T-cell (primary cell): ENCODE measurements around the gene ADH5. TPM values are rescaled to one million over a fixed set of nuclear protein-coding genes. Genes with fewer than 3 reads are reported as not detected.
"Not testable (repeated sequence)": the region's sequence is repeated elsewhere in the genome, so short reads cannot be mapped to it uniquely, and the experiment has no call there.

Experiments used
- ATAC-seq, 4 experiments: fragments of 200-7000 bp in 3 of 4; fragments of 150-1000 bp in 1 of 4; cut with Tn5 transposase; replicated peaks in 1 of 4; 1 replicate in 3 of 4; 2 replicates in 1 of 4; pipeline ENCODE4 v1.10.0; 2021; ENCODE audit warnings: moderate library complexity in 3 of 4, mild to moderate bottlenecking in 2 of 4, moderate number of reproducible peaks in 1 of 4
- CTCF ChIA-PET, 2 donors: fragments of 300-600 bp; sonication (Branson Sonifier 250); formaldehyde crosslinking; loops; one replicate each; lab custom pipeline; 2022; ENCODE audit warnings: antibody characterized with exemption in 2 of 2; lab: Charles Lee
- POLR2A ChIA-PET, 2 donors: fragments of 300-600 bp; sonication (Branson Sonifier 250); formaldehyde crosslinking; loops; one replicate each; lab custom pipeline; 2022; ENCODE audit warnings: antibody characterized with exemption in 2 of 2; lab: Charles Lee
- DNase-seq, 35 experiments: peaks; one replicate each; pipeline versions ENCODE4 v3.0.0 to v3.0.0-alpha.2; 2013 to 2023
- H3K27ac ChIP-seq: one replicate; pipeline ENCODE4 v1.5.1; 2013; ENCODE audit warnings: low read length
- H3K27me3 ChIP-seq, 2 experiments: replicated peaks in 1 of 2; 1 replicate in 1 of 2; 2 replicates in 1 of 2; pipeline versions ENCODE4 v1.6.1 to v1.7.0; 2013; ENCODE audit warnings: low read length in 1 of 2, mixed read lengths in 1 of 2; ENCODE audit not compliant: control insufficient read depth in 2 of 2, insufficient read depth in 2 of 2; ENCODE audit errors: extremely low read depth in 1 of 2
- H3K36me3 ChIP-seq, 2 donors: 1 replicate in 1 of 2; 2 replicates in 1 of 2; pipeline versions ENCODE4 v1.6.1 to v1.7.0; 2013; ENCODE audit warnings: low read length in 1 of 2; ENCODE audit not compliant: control insufficient read depth in 2 of 2, insufficient read depth in 1 of 2; ENCODE audit errors: extremely low read depth in 1 of 2
- H3K4me1 ChIP-seq, 2 experiments: 1 replicate in 1 of 2; 2 replicates in 1 of 2; pipeline versions ENCODE4 v1.6.1 to v1.7.0; 2013; ENCODE audit warnings: low read length in 2 of 2, mixed read lengths in 1 of 2; ENCODE audit not compliant: insufficient read depth in 2 of 2, control insufficient read depth in 1 of 2; ENCODE audit errors: extremely low read depth in 1 of 2
- H3K4me3 ChIP-seq, 2 donors: 1 replicate in 1 of 2; 2 replicates in 1 of 2; pipeline versions ENCODE4 v1.5.1 to v1.7.0; 2013; ENCODE audit warnings: mild to moderate bottlenecking in 2 of 2, low read length in 1 of 2, moderate library complexity in 1 of 2; ENCODE audit not compliant: control insufficient read depth in 1 of 2; ENCODE audit errors: extremely low read depth in 1 of 2
- H3K9me3 ChIP-seq: 2 replicates; pipeline ENCODE4 v1.7.0; 2013
- H3K27ac Mint-ChIP-seq, 2 donors: one replicate each; pipeline ENCODE4 v1.8.0; 2020 to 2021; ENCODE audit warnings: mild to moderate bottlenecking in 2 of 2, mixed read lengths in 2 of 2
- H3K27me3 Mint-ChIP-seq, 2 donors: one replicate each; pipeline ENCODE4 v1.8.0; 2021 to 2022; ENCODE audit warnings: mixed read lengths in 2 of 2
- H3K36me3 Mint-ChIP-seq: one replicate; pipeline ENCODE4 v1.8.0; 2021; ENCODE audit warnings: mixed read lengths
- H3K4me1 Mint-ChIP-seq, 3 donors: one replicate each; pipeline ENCODE4 v1.8.0; 2020 to 2022; ENCODE audit warnings: mixed read lengths in 3 of 3, mild to moderate bottlenecking in 1 of 3
- H3K4me3 Mint-ChIP-seq, 3 donors: one replicate each; pipeline ENCODE4 v1.8.0; 2020 to 2022; ENCODE audit warnings: mild to moderate bottlenecking in 3 of 3, mixed read lengths in 3 of 3, moderate library complexity in 3 of 3
- H3K9me3 Mint-ChIP-seq, 3 donors: one replicate each; pipeline ENCODE4 v1.8.0; 2020 to 2022; ENCODE audit warnings: mixed read lengths in 3 of 3
- WGBS: methylation state at CpG from one replicate; pipeline ENCODE4 v1.1.5; 2013; ENCODE audit warnings: missing lambda C conversion rate; ENCODE audit not compliant: insufficient coverage; 5-methylcytosine and 5-hydroxymethylcytosine counted together
- total RNA-seq, 35 experiments: library from RNA in 6 of 35; stranded (reverse) in 6 of 35; fragments of 120-200 nt in 1 of 35; gene quantifications; one replicate each; pipeline versions ENCODE4 v1.2.1 to v1.2.4 and lab custom pipeline; 2013 to 2026

ADH5 gene
- total RNA-seq, 5 donors from 2014 or later (not counting 1 experiment from before 2014, with no cell fraction given), result 51.1 to 80.6 (median 70.5) TPM

GRCh38 chr4:99103166-99103565 is 14.6 kb upstream of the ADH5 start:
- H3K27ac ChIP-seq, result no peak overlapping the region
- H3K4me1 Mint-ChIP-seq, result peaks cover 0 to 6% (median 3%) of the 10 kb centered on the region in 3 donors
- no peaks in the 10 kb centered on the region for H3K9me3 ChIP-seq
- ChIA-PET CTCF (interaction anchor here (0.8 to 1.8 kb wide), 3 partner anchors 47 to 990 kb away, joined by 3 to 4 read pairs (median 4); partner anchors contain the start of gene METAP1 (in 1 of the 2)), POLR2A (no interaction called here)
- H3K4me3 Mint-ChIP-seq, result no peak overlapping the region
- H3K4me1 ChIP-seq, result no peaks in the 10 kb centered on the region
- H3K4me3 ChIP-seq, result no peak overlapping the region
- H3K27me3 Mint-ChIP-seq, result peaks cover 0 to 3% of the 10 kb centered on the region in 2 donors
- no peaks in the 10 kb centered on the region for H3K9me3 Mint-ChIP-seq
- no peak overlapping the region for H3K27ac Mint-ChIP-seq
- no peak for DNase-seq
- H3K36me3 ChIP-seq, result no peaks in the 10 kb centered on the region
- H3K36me3 Mint-ChIP-seq, result peaks cover 3% of the 10 kb centered on the region
- H3K27me3 ChIP-seq, result peaks cover 0 to 6% of the 10 kb centered on the region in 2 experiments
- ATAC-seq, result no peak

GRCh38 chr4:99102634-99103033 is 14.0 kb upstream of the ADH5 start:
- CTCF ChIA-PET, result interaction anchor here (0.6 to 1.8 kb wide), 3 partner anchors 47 to 991 kb away, joined by 3 to 4 read pairs (median 4); no protein-coding TSS in a partner anchor
- Mint-ChIP-seq H3K4me1 (peaks cover 0 to 6% (median 3%) of the 10 kb centered on the region in 3 donors), H3K9me3 (no peaks in the 10 kb centered on the region), H3K27ac (no peak overlapping the region), H3K27me3 (peaks cover 0 to 3% of the 10 kb centered on the region in 2 donors), H3K4me3 (no peak overlapping the region), H3K36me3 (peaks cover 3% of the 10 kb centered on the region)
- no peak for ATAC-seq
- Histone ChIP-seq H3K4me1 (no peaks in the 10 kb centered on the region), H3K36me3 (no peaks in the 10 kb centered on the region), H3K4me3 (no peak overlapping the region), H3K9me3 (no peaks in the 10 kb centered on the region), H3K27ac (no peak overlapping the region), H3K27me3 (peaks cover 0 to 6% of the 10 kb centered on the region in 2 experiments)
- 100% methylated on average over 2 of the region's 2 CpGs for WGBS
- no peak for DNase-seq
- POLR2A ChIA-PET, result interaction anchor here in 1 of 2 donors (0.6 kb wide), 1 partner anchor 15 kb away, joined by 3 read pairs; no protein-coding TSS in a partner anchor

GRCh38 chr4:99100876-99101275 is 12.3 kb upstream of the ADH5 start:
- no peak overlapping the region for H3K4me3 ChIP-seq
- H3K9me3 ChIP-seq, result no peaks in the 10 kb centered on the region
- Mint-ChIP-seq H3K4me3 (no peak overlapping the region), H3K36me3 (peaks cover 3% of the 10 kb centered on the region), H3K27ac (no peak overlapping the region), H3K4me1 (peaks cover 0 to 6% (median 3%) of the 10 kb centered on the region in 3 donors), H3K27me3 (peaks cover 0 to 3% of the 10 kb centered on the region in 2 donors), H3K9me3 (no peaks in the 10 kb centered on the region)
- ATAC-seq (no peak), DNase-seq (no peak)
- peaks cover 0 to 6% of the 10 kb centered on the region in 2 experiments for H3K27me3 ChIP-seq
- POLR2A ChIA-PET, result no interaction called here
- H3K27ac ChIP-seq, result no peak overlapping the region
- CTCF ChIA-PET, result no interaction called here
- WGBS, result no CpG with 5 or more reads among the region's 1 CpG
- H3K4me1 ChIP-seq, result no peaks in the 10 kb centered on the region
- no peaks in the 10 kb centered on the region for H3K36me3 ChIP-seq

GRCh38 chr4:99099814-99100213 is 11.2 kb upstream of the ADH5 start:
- H3K4me3 ChIP-seq, CTCF ChIA-PET, DNase-seq, H3K36me3 ChIP-seq, H3K36me3 Mint-ChIP-seq, ATAC-seq, H3K4me1 Mint-ChIP-seq, H3K4me3 Mint-ChIP-seq, H3K27me3 ChIP-seq, H3K27me3 Mint-ChIP-seq, POLR2A ChIA-PET, H3K4me1 ChIP-seq, H3K9me3 Mint-ChIP-seq, H3K9me3 ChIP-seq, H3K27ac ChIP-seq, H3K27ac Mint-ChIP-seq: not testable (repeated sequence)
- WGBS, result 100% methylated on average over 1 of the region's 5 CpGs

- H3K27me3 ChIP-seq, result peaks cover 0 to 6% of the 10 kb centered on the region in 2 experiments
- H3K9me3 ChIP-seq, result no peaks in the 10 kb centered on the region
- no peak overlapping the region for H3K4me3 Mint-ChIP-seq
- H3K4me1 ChIP-seq, result no peaks in the 10 kb centered on the region
- ChIA-PET CTCF (no interaction called here), POLR2A (no interaction called here)
- DNase-seq, result no peak
- H3K27me3 Mint-ChIP-seq, result peaks cover 0 to 3% of the 10 kb centered on the region in 2 donors
- H3K36me3 Mint-ChIP-seq, result peaks cover 3% of the 10 kb centered on the region
- peaks cover 0 to 6% (median 3%) of the 10 kb centered on the region in 3 donors for H3K4me1 Mint-ChIP-seq
- no peak overlapping the region for H3K27ac ChIP-seq
- no peak overlapping the region for H3K4me3 ChIP-seq
- no peak for ATAC-seq
- H3K36me3 ChIP-seq, result no peaks in the 10 kb centered on the region
- WGBS, result 83% methylated on average over 11 of the region's 12 CpGs
- no peaks in the 10 kb centered on the region for H3K9me3 Mint-ChIP-seq
- H3K27ac Mint-ChIP-seq, result no peak overlapping the region
Measured at GRCh38 chr4:99099311-99099710, 10.7 kb upstream of the ADH5 start.

GRCh38 chr4:99091841-99092240 is 3.3 kb upstream of the ADH5 start:
- DNase-seq, result not testable (repeated sequence)

More at GRCh38 chr4:99091841-99092240, 3.3 kb upstream of the ADH5 start:
- H3K36me3 Mint-ChIP-seq, H3K27me3 Mint-ChIP-seq, H3K27me3 ChIP-seq, H3K9me3 ChIP-seq, H3K4me3 Mint-ChIP-seq, H3K36me3 ChIP-seq, H3K4me3 ChIP-seq, POLR2A ChIA-PET, CTCF ChIA-PET, H3K27ac Mint-ChIP-seq, ATAC-seq, H3K9me3 Mint-ChIP-seq, H3K27ac ChIP-seq: not testable (repeated sequence)
- peaks cover 34 to 45% (median 40%) of the 10 kb centered on the region in 3 donors for H3K4me1 Mint-ChIP-seq
- peaks cover 15 to 19% of the 10 kb centered on the region in 2 experiments for H3K4me1 ChIP-seq
- WGBS, result no CpG with 5 or more reads among the region's 2 CpGs
